HEK293 (cell line): ENCODE measurements around the gene CSKMT.

ENCODE experiments used
- CTCF ChIA-PET: fragments of 350-600 bp; formaldehyde crosslinking; extraction: SDS; loops from one replicate; lab custom pipeline; 2021; ENCODE audit warnings: antibody characterized with exemption; lab: Yijun Ruan, JAX
- POLR2A ChIA-PET: fragments of 300-600 bp; formaldehyde crosslinking; extraction: SDS; loops from one replicate; lab custom pipeline; 2020; ENCODE audit warnings: antibody characterized with exemption, inconsistent platforms; lab: Yijun Ruan, JAX
- H3K27ac ChIP-seq: fragments of 200-500 bp; sonication (Bioruptor generic); 2 replicates; pipeline ENCODE4 v1.5.1; 2014; ENCODE audit warnings: low read depth, low read length, control low read depth, inconsistent platforms; ENCODE audit errors: extremely low read depth
- H3K36me3 ChIP-seq, 2 experiments: fragments of 200-500 bp in 1 of 2; sonication (Bioruptor generic) in 1 of 2; 1 replicate in 1 of 2; 2 replicates in 1 of 2; pipeline ENCODE4 v1.5.1; 2014 to 2017; ENCODE audit warnings: inconsistent platforms in 2 of 2, low read length in 2 of 2; ENCODE audit not compliant: control insufficient read depth in 2 of 2, insufficient read depth in 1 of 2
- H3K4me1 ChIP-seq: fragments of 200-500 bp; sonication (Bioruptor generic); 2 replicates; pipeline ENCODE4 v1.5.1; 2014; ENCODE audit warnings: mild to moderate bottlenecking, low read length, inconsistent platforms; ENCODE audit not compliant: control insufficient read depth, insufficient read depth
- H3K4me3 ChIP-seq: 2 replicates; pipeline ENCODE4 v1.5.1; 2011; ENCODE audit warnings: low read depth, mild to moderate bottlenecking, control low read depth, low read length, moderate library complexity
- H3K9me3 ChIP-seq: fragments of 200-500 bp; sonication (Bioruptor generic); 2 replicates; pipeline ENCODE4 v1.5.1; 2014; ENCODE audit warnings: low read depth, low read length, inconsistent platforms; ENCODE audit not compliant: control insufficient read depth, insufficient read depth
- BCL11A ChIP-seq: fragments of 450-650 bp; formaldehyde crosslinking; IDR thresholded peaks from 2 replicates; pipeline ENCODE4 v1.5.1; 2016; ENCODE audit warnings: low read depth, missing biosample characterization, missing genetic modification characterization
- CTCF ChIP-seq: fragments of 450-650 bp; formaldehyde crosslinking; IDR thresholded peaks from 2 replicates; pipeline ENCODE4 v1.5.1; 2016; ENCODE audit warnings: missing biosample characterization, missing genetic modification characterization
- FEZF1 ChIP-seq: fragments of 450-650 bp; formaldehyde crosslinking; IDR thresholded peaks from 2 replicates; pipeline ENCODE4 v1.5.1; 2016; ENCODE audit warnings: missing biosample characterization, missing genetic modification characterization
- KLF16 ChIP-seq: fragments of 450-650 bp; formaldehyde crosslinking; IDR thresholded peaks from 2 replicates; pipeline ENCODE4 v1.5.1; 2017; ENCODE audit warnings: missing biosample characterization, missing genetic modification characterization
- RBAK ChIP-seq: fragments of 450-650 bp; formaldehyde crosslinking; IDR thresholded peaks from 2 replicates; pipeline ENCODE4 v1.5.1; 2016; ENCODE audit warnings: missing biosample characterization, missing genetic modification characterization
- SALL2 ChIP-seq: fragments of 450-650 bp; formaldehyde crosslinking; IDR thresholded peaks from 2 replicates; pipeline ENCODE4 v1.5.0; 2017; ENCODE audit warnings: missing biosample characterization, mild to moderate bottlenecking, missing genetic modification characterization, borderline replicate concordance
- YY2 ChIP-seq: fragments of 450-650 bp; formaldehyde crosslinking; IDR thresholded peaks from 2 replicates; pipeline ENCODE4 v1.5.1; 2016; ENCODE audit warnings: missing biosample characterization, missing genetic modification characterization
- ZBTB1 ChIP-seq: fragments of 450-650 bp; formaldehyde crosslinking; IDR thresholded peaks from 2 replicates; pipeline ENCODE4 v1.5.1; 2016; ENCODE audit warnings: missing biosample characterization, missing genetic modification characterization
- ZBTB10 ChIP-seq: fragments of 450-650 bp; formaldehyde crosslinking; IDR thresholded peaks from 2 replicates; pipeline ENCODE4 v1.5.1; 2016; ENCODE audit warnings: missing biosample characterization, missing genetic modification characterization
- ZBTB17 ChIP-seq: fragments of 450-650 bp; formaldehyde crosslinking; IDR thresholded peaks from 2 replicates; pipeline ENCODE4 v1.5.1; 2016; ENCODE audit warnings: missing biosample characterization, missing genetic modification characterization
- ZBTB21 ChIP-seq: fragments of 450-650 bp; formaldehyde crosslinking; IDR thresholded peaks from 2 replicates; pipeline ENCODE4 v1.5.1; 2017; ENCODE audit warnings: missing biosample characterization, missing genetic modification characterization
- ZFHX2 ChIP-seq: fragments of 450-650 bp; formaldehyde crosslinking; conservative IDR thresholded peaks from 2 replicates; pipeline ENCODE4 v1.5.1; 2016; ENCODE audit warnings: missing biosample characterization, missing genetic modification characterization
- ZNF10 ChIP-seq: fragments of 450-650 bp; formaldehyde crosslinking; IDR thresholded peaks from 2 replicates; pipeline ENCODE4 v1.5.1; 2017; ENCODE audit warnings: missing biosample characterization, missing genetic modification characterization
- ZNF174 ChIP-seq: fragments of 450-650 bp; formaldehyde crosslinking; IDR thresholded peaks from 2 replicates; pipeline ENCODE4 v1.5.0; 2017; ENCODE audit warnings: missing biosample characterization, mild to moderate bottlenecking, missing genetic modification characterization
- ZNF214 ChIP-seq: fragments of 450-650 bp; formaldehyde crosslinking; IDR thresholded peaks from 2 replicates; pipeline ENCODE4 v1.5.1; 2017; ENCODE audit warnings: missing biosample characterization, mild to moderate bottlenecking, missing genetic modification characterization, borderline replicate concordance
- ZNF292 ChIP-seq: fragments of 450-650 bp; formaldehyde crosslinking; IDR thresholded peaks from 2 replicates; pipeline ENCODE4 v1.5.1; 2016; ENCODE audit warnings: low read depth, missing biosample characterization, missing genetic modification characterization, borderline replicate concordance
- ZNF404 ChIP-seq: fragments of 450-650 bp; formaldehyde crosslinking; IDR thresholded peaks from 2 replicates; pipeline ENCODE4 v1.5.1; 2017; ENCODE audit warnings: missing biosample characterization, missing genetic modification characterization
- ZNF561 ChIP-seq: fragments of 450-650 bp; IDR thresholded peaks from 2 replicates; pipeline ENCODE4 v1.5.1; 2018; ENCODE audit warnings: missing biosample characterization, missing genetic modification characterization, borderline replicate concordance
- ZNF571 ChIP-seq: fragments of 450-650 bp; formaldehyde crosslinking; IDR thresholded peaks from 2 replicates; pipeline ENCODE4 v1.5.0; 2017; ENCODE audit warnings: missing biosample characterization, missing genetic modification characterization
- ZSCAN16 ChIP-seq: fragments of 450-650 bp; formaldehyde crosslinking; IDR thresholded peaks from 2 replicates; pipeline ENCODE4 v1.5.1; 2016; ENCODE audit warnings: missing biosample characterization, missing genetic modification characterization
- ZSCAN23 ChIP-seq: fragments of 450-650 bp; formaldehyde crosslinking; IDR thresholded peaks from 2 replicates; pipeline ENCODE4 v1.5.1; 2016; ENCODE audit warnings: missing biosample characterization, missing genetic modification characterization
- TF ChIP-seq, protein P1 (sequence below): fragments of 450-650 bp; formaldehyde crosslinking; conservative IDR thresholded peaks from 2 replicates; pipeline ENCODE4 v1.5.1; 2016; ENCODE audit warnings: low read depth, missing biosample characterization, missing genetic modification characterization
- TF ChIP-seq, protein P2 (sequence below): fragments of 450-650 bp; formaldehyde crosslinking; IDR thresholded peaks from 2 replicates; pipeline ENCODE4 v1.5.1; 2017; ENCODE audit warnings: missing biosample characterization, missing genetic modification characterization

Gene CSKMT

GRCh38 chr11:62705880-62706849 is 41.1 kb downstream of the CSKMT start (continued):
- no peak for TF ChIP-seq ZNF292
- no peak for TF ChIP-seq SALL2 (tag by site-specific recombination)
- TF ChIP-seq ZBTB17 (tag by site-specific recombination) = peak; percentile 66
- TF ChIP-seq YY2 = no peak

- Histone ChIP-seq H3K4me3 (no peak overlapping the region), H3K27ac (no peak overlapping the region; the same call in 1 of the 2 replicates)
- CTCF ChIA-PET = interaction anchor here (0.5 to 2.1 kb wide), 3 partner anchors 10 to 63 kb away, joined by 3 to 7 read pairs (median 3); no protein-coding TSS in a partner anchor
Measured at GRCh38 chr11:62706850-62707247, 41.7 kb downstream of the CSKMT start.

More at GRCh38 chr11:62706850-62707247, 41.7 kb downstream of the CSKMT start:
- Histone ChIP-seq H3K36me3 (peaks cover 7 to 90% of the 10 kb centered on the region in 2 experiments), H3K9me3 (no peaks in the 10 kb centered on the region), H3K4me1 (peaks cover 3% of the 10 kb centered on the region; the same call in 1 of the 2 replicates)
- POLR2A ChIA-PET = interaction anchor here (0.9 to 3.7 kb wide), 18 partner anchors 9 to 134 kb away, joined by 3 to 34 read pairs (median 10); partner anchors contain the start of genes C11orf98, CSKMT, EEF1G and HNRNPUL2
- TF ChIP-seq ZBTB10 (tag by site-specific recombination) (no peak), ZNF571 (no peak), ZFHX2 (tag by site-specific recombination) (no peak), ZNF214 (no peak), FEZF1 (tag by site-specific recombination) (no peak), ZBTB1 (no peak), KLF16 (no peak), ZNF174 (tag by site-specific recombination) (no peak), ZNF10 (tag by site-specific recombination) (no peak), ZNF404 (tag by site-specific recombination) (no peak), ZSCAN23 (no peak), CTCF (tag by site-specific recombination) (no peak), RBAK (tag by site-specific recombination) (no peak), ZBTB21 (no peak), ZSCAN16 (tag by site-specific recombination) (no peak), ZNF561 (tag by site-specific recombination) (no peak), BCL11A (no peak)
- TF ChIP-seq, protein P1, sequence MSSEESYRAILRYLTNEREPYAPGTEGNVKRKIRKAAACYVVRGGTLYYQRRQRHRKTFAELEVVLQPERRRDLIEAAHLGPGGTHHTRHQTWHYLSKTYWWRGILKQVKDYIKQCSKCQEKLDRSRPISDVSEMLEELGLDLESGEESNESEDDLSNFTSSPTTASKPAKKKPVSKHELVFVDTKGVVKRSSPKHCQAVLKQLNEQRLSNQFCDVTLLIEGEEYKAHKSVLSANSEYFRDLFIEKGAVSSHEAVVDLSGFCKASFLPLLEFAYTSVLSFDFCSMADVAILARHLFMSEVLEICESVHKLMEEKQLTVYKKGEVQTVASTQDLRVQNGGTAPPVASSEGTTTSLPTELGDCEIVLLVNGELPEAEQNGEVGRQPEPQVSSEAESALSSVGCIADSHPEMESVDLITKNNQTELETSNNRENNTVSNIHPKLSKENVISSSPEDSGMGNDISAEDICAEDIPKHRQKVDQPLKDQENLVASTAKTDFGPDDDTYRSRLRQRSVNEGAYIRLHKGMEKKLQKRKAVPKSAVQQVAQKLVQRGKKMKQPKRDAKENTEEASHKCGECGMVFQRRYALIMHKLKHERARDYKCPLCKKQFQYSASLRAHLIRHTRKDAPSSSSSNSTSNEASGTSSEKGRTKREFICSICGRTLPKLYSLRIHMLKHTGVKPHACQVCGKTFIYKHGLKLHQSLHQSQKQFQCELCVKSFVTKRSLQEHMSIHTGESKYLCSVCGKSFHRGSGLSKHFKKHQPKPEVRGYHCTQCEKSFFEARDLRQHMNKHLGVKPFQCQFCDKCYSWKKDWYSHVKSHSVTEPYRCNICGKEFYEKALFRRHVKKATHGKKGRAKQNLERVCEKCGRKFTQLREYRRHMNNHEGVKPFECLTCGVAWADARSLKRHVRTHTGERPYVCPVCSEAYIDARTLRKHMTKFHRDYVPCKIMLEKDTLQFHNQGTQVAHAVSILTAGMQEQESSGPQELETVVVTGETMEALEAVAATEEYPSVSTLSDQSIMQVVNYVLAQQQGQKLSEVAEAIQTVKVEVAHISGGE (tag by site-specific recombination) = no peak
- TF ChIP-seq, protein P2, sequence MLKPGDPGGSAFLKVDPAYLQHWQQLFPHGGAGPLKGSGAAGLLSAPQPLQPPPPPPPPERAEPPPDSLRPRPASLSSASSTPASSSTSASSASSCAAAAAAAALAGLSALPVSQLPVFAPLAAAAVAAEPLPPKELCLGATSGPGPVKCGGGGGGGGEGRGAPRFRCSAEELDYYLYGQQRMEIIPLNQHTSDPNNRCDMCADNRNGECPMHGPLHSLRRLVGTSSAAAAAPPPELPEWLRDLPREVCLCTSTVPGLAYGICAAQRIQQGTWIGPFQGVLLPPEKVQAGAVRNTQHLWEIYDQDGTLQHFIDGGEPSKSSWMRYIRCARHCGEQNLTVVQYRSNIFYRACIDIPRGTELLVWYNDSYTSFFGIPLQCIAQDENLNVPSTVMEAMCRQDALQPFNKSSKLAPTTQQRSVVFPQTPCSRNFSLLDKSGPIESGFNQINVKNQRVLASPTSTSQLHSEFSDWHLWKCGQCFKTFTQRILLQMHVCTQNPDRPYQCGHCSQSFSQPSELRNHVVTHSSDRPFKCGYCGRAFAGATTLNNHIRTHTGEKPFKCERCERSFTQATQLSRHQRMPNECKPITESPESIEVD (tag by site-specific recombination) = no peak
